Activated B cell treated with CpG ODN at 0.5 μM for 24 hours (primary cell): Measurements from ENCODE around the gene MEF2D. TPM values are rescaled to one million over a fixed set of nuclear protein-coding genes. Genes with fewer than 3 reads are reported as not detected.

ENCODE experiments used
- ATAC-seq: fragments of 200-7000 bp; cut with Tn5 transposase; one replicate; pipeline ENCODE4 v1.10.0; 2021; ENCODE audit warnings: low read depth, mild to moderate bottlenecking, moderate library complexity
- CTCF ChIA-PET: fragments of 350-600 bp; sonication (Branson Sonifier 250); formaldehyde crosslinking; loops from one replicate; lab custom pipeline; 2021; ENCODE audit warnings: antibody characterized with exemption; lab: Charles Lee
- POLR2A ChIA-PET: fragments of 350-600 bp; sonication (Branson Sonifier 250); formaldehyde crosslinking; loops from one replicate; lab custom pipeline; 2021; ENCODE audit warnings: antibody characterized with exemption; lab: Charles Lee
- DNase-seq: peaks from one replicate; pipeline ENCODE4 v3.0.0; 2022
- H3K27ac Mint-ChIP-seq: one replicate; pipeline ENCODE4 v1.8.0; 2020; ENCODE audit warnings: mixed read lengths
- H3K27me3 Mint-ChIP-seq: one replicate; pipeline ENCODE4 v1.8.0; 2021; ENCODE audit warnings: mixed read lengths
- H3K36me3 Mint-ChIP-seq: one replicate; pipeline ENCODE4 v1.8.0; 2021; ENCODE audit warnings: low read depth, mixed read lengths
- H3K4me1 Mint-ChIP-seq: one replicate; pipeline ENCODE4 v1.8.0; 2021; ENCODE audit warnings: mixed read lengths
- H3K4me3 Mint-ChIP-seq: one replicate; pipeline ENCODE4 v1.8.0; 2020; ENCODE audit warnings: mild to moderate bottlenecking, mixed read lengths
- H3K9me3 Mint-ChIP-seq: one replicate; pipeline ENCODE4 v1.8.0; 2020; ENCODE audit warnings: mixed read lengths
- CTCF ChIP-seq: fragments of 200-600 bp; IDR thresholded peaks from one replicate; pipeline ENCODE4 v1.8.0; 2022; ENCODE audit warnings: antibody characterized with exemption, mild to moderate bottlenecking
- intact Hi-C: fragments of 100-400 bp; cut with micrococcal nuclease; formaldehyde crosslinking; loops from one replicate; pipeline ENCODE4 v1.15.1; 2024
- total RNA-seq: library from RNA; stranded (reverse); gene quantifications from 2 replicates; pipeline ENCODE4 v1.2.3, GENCODE V29; 2022

MEF2D gene
- total RNA-seq, 1 donor from 2014 or later = 114 TPM

GRCh38 chr1:156532374-156532773 lies 31.8 kb upstream of the MEF2D start:
- Mint-ChIP-seq H3K36me3 (no peaks in the 10 kb centered on the region), H3K4me3 (no peak overlapping the region), H3K27me3 (no peaks in the 10 kb centered on the region), H3K27ac (no peak overlapping the region), H3K9me3 (no peaks in the 10 kb centered on the region), H3K4me1 (no peaks in the 10 kb centered on the region)
- POLR2A ChIA-PET = interaction anchor here (0.7 to 1.1 kb wide), 3 partner anchors 17 to 73 kb away, joined by 3 to 13 read pairs (median 3); no protein-coding TSS in a partner anchor
- intact Hi-C loops = no loop called here
- CTCF ChIA-PET = no interaction called here
- ATAC-seq (no peak), DNase-seq (no peak)
- TF ChIP-seq CTCF = no peak

GRCh38 chr1:156530006-156530405 lies 29.4 kb upstream of the MEF2D start:
- Mint-ChIP-seq H3K27ac (no peak overlapping the region), H3K27me3 (no peaks in the 10 kb centered on the region), H3K4me3 (no peak overlapping the region), H3K9me3 (no peaks in the 10 kb centered on the region), H3K36me3 (no peaks in the 10 kb centered on the region), H3K4me1 (peaks cover 5% of the 10 kb centered on the region)
- ChIA-PET POLR2A (interaction anchor here (0.7 kb wide), 1 partner anchor 356 kb away, joined by 3 read pairs; no protein-coding TSS in a partner anchor), CTCF (no interaction called here)
- intact Hi-C loops = no loop called here
- no peak for ATAC-seq
- TF ChIP-seq CTCF = no peak
- no peak for DNase-seq

GRCh38 chr1:156528875-156529425 lies 28.4 kb upstream of the MEF2D start:
- no peak for DNase-seq
- Mint-ChIP-seq H3K9me3 (no peaks in the 10 kb centered on the region), H3K4me1 (peaks cover 15% of the 10 kb centered on the region), H3K36me3 (no peaks in the 10 kb centered on the region), H3K27ac (no peak overlapping the region), H3K4me3 (no peak overlapping the region), H3K27me3 (no peaks in the 10 kb centered on the region)
- intact Hi-C loops = loop anchor here (5.0 kb wide), 1 partner anchor 43 kb away; the partner anchor contains the start of gene IQGAP3
- no peak for TF ChIP-seq CTCF
- ChIA-PET CTCF (interaction anchor here (1.6 kb wide), 1 partner anchor 143 kb away, joined by 8 read pairs; no protein-coding TSS in a partner anchor), POLR2A (interaction anchor here (0.6 to 0.8 kb wide), 2 partner anchors 24 to 28 kb away, joined by 3 to 4 read pairs; partner anchors contain the start of gene MEF2D)
- no peak for ATAC-seq

- Mint-ChIP-seq H3K27me3 (no peaks in the 10 kb centered on the region), H3K9me3 (no peaks in the 10 kb centered on the region), H3K27ac (no peak overlapping the region), H3K36me3 (no peaks in the 10 kb centered on the region), H3K4me1 (peaks cover 19% of the 10 kb centered on the region), H3K4me3 (no peak overlapping the region)
- POLR2A ChIA-PET = interaction anchor here (0.6 to 0.8 kb wide), 4 partner anchors 24 to 73 kb away, joined by 3 to 4 read pairs (median 3); partner anchors contain the start of gene MEF2D
- CTCF ChIA-PET = interaction anchor here (1.6 kb wide), 2 partner anchors 47 to 142 kb away, joined by 6 to 8 read pairs; no protein-coding TSS in a partner anchor
- intact Hi-C loops = loop anchor here (5.0 kb wide), 1 partner anchor 44 kb away; the partner anchor contains the start of gene IQGAP3
- no peak for ATAC-seq
- no peak for TF ChIP-seq CTCF
- DNase-seq = no peak
These were observed 27.7 kb upstream of the MEF2D start for GRCh38 chr1:156528231-156528630.

GRCh38 chr1:156527584-156527983 lies 27.0 kb upstream of the MEF2D start:
- Mint-ChIP-seq H3K9me3 (no peaks in the 10 kb centered on the region), H3K36me3 (no peaks in the 10 kb centered on the region), H3K27me3 (no peaks in the 10 kb centered on the region), H3K27ac (no peak overlapping the region), H3K4me3 (no peak overlapping the region), H3K4me1 (peaks cover 19% of the 10 kb centered on the region)
- TF ChIP-seq CTCF = no peak
- intact Hi-C loops = loop anchor here (5.0 kb wide), 1 partner anchor 45 kb away; the partner anchor contains the start of gene IQGAP3
- CTCF ChIA-PET = interaction anchor here (1.6 kb wide), 2 partner anchors 46 to 142 kb away, joined by 6 to 8 read pairs; no protein-coding TSS in a partner anchor
- no peak for DNase-seq
- ATAC-seq = no peak
- POLR2A ChIA-PET = interaction anchor here (0.6 to 0.7 kb wide), 2 partner anchors 47 to 74 kb away, joined by 3 read pairs; no protein-coding TSS in a partner anchor
